ENCODE results near the gene RAD23B.

RAD23B gene

GRCh38 chr9:107322643-107323042 is 39.6 kb downstream of the RAD23B start:
- H3K36me3 ChIP-seq (ENCODE audit: control insufficient read depth, insufficient read depth, low read length) = peaks cover 6% of the 10 kb centered on the region
- TF ChIP-seq, protein P1, sequence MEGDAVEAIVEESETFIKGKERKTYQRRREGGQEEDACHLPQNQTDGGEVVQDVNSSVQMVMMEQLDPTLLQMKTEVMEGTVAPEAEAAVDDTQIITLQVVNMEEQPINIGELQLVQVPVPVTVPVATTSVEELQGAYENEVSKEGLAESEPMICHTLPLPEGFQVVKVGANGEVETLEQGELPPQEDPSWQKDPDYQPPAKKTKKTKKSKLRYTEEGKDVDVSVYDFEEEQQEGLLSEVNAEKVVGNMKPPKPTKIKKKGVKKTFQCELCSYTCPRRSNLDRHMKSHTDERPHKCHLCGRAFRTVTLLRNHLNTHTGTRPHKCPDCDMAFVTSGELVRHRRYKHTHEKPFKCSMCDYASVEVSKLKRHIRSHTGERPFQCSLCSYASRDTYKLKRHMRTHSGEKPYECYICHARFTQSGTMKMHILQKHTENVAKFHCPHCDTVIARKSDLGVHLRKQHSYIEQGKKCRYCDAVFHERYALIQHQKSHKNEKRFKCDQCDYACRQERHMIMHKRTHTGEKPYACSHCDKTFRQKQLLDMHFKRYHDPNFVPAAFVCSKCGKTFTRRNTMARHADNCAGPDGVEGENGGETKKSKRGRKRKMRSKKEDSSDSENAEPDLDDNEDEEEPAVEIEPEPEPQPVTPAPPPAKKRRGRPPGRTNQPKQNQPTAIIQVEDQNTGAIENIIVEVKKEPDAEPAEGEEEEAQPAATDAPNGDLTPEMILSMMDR (IDR thresholded peaks at IDR 0.05; ENCODE audit: insufficient read depth, low read length, poor library complexity, severe bottlenecking) = no peak

GRCh38 chr9:107323836-107324585 is 40.9 kb downstream of the RAD23B start:
- H3K36me3 ChIP-seq (ENCODE audit: control insufficient read depth, insufficient read depth, low read length) = peaks cover 10% of the 10 kb centered on the region
- DNase-seq (ENCODE audit: extremely low read depth, insufficient read length) = no peak

More at GRCh38 chr9:107322643-107323042, 39.6 kb downstream of the RAD23B start:
- no peak for DNase-seq (ENCODE audit: extremely low read depth, insufficient read length)
- Histone ChIP-seq H3K4me3 (replicated peaks; ENCODE audit: low read depth, low read length) (no peak overlapping the region), H3K27me3 (replicated peaks; ENCODE audit: control insufficient read depth, insufficient read depth, low read length) (no peaks in the 10 kb centered on the region)

GRCh38 chr9:107325842-107326241 is 42.8 kb downstream of the RAD23B start:
- no peak overlapping the region for H3K4me3 ChIP-seq (replicated peaks; ENCODE audit: low read depth, low read length)
- no peak for DNase-seq (ENCODE audit: extremely low read depth, insufficient read length)
- H3K27me3 ChIP-seq (replicated peaks; ENCODE audit: control insufficient read depth, insufficient read depth, low read length) = no peaks in the 10 kb centered on the region
- TF ChIP-seq, protein P1 (IDR thresholded peaks at IDR 0.05; ENCODE audit: insufficient read depth, low read length, poor library complexity, severe bottlenecking) = no peak
- peaks cover 13% of the 10 kb centered on the region for H3K36me3 ChIP-seq (ENCODE audit: control insufficient read depth, insufficient read depth, low read length)

More at GRCh38 chr9:107323836-107324585, 40.9 kb downstream of the RAD23B start:
- TF ChIP-seq, protein P1 (IDR thresholded peaks at IDR 0.05; ENCODE audit: insufficient read depth, low read length, poor library complexity, severe bottlenecking) = no peak
- no peaks in the 10 kb centered on the region for H3K27me3 ChIP-seq (replicated peaks; ENCODE audit: control insufficient read depth, insufficient read depth, low read length)
- H3K4me3 ChIP-seq (replicated peaks; ENCODE audit: low read depth, low read length) = no peak overlapping the region

DNA sequence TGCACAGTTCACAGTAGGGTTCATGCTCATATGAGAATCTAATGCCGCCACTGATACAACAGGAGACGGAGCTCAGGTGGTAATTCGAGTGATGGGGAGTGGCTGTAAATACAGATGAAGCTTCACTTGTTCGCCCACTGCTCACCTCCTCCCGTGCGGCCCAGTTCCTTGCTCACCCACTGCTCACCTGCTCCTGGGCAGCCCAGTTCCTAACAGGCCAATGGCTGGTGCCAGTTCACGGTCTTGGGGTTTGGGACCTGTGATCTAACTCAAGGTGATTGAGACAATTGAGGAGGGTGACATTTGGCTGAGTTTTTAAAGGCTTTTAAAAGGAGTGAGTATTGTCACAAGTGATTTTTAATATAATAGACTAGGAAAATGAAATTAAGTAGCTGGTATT is 45.4 kb downstream of the RAD23B start:
- peaks cover 13% of the 10 kb centered on the region for H3K36me3 ChIP-seq (ENCODE audit: control insufficient read depth, insufficient read depth, low read length)
- TF ChIP-seq, protein P1 (IDR thresholded peaks at IDR 0.05; ENCODE audit: insufficient read depth, low read length, poor library complexity, severe bottlenecking) = no peak
- no peak for DNase-seq (ENCODE audit: extremely low read depth, insufficient read length)
- no peak overlapping the region for H3K4me3 ChIP-seq (replicated peaks; ENCODE audit: low read depth, low read length)
- H3K27me3 ChIP-seq (replicated peaks; ENCODE audit: control insufficient read depth, insufficient read depth, low read length) = no peaks in the 10 kb centered on the region

- H3K36me3 ChIP-seq (ENCODE audit: control insufficient read depth, insufficient read depth, low read length) = peaks cover 19% of the 10 kb centered on the region
- no peak overlapping the region for H3K4me3 ChIP-seq (replicated peaks; ENCODE audit: low read depth, low read length)
- H3K27me3 ChIP-seq (replicated peaks; ENCODE audit: control insufficient read depth, insufficient read depth, low read length) = no peaks in the 10 kb centered on the region
- TF ChIP-seq, protein P1 (IDR thresholded peaks at IDR 0.05; ENCODE audit: insufficient read depth, low read length, poor library complexity, severe bottlenecking) = no peak
- no peak for DNase-seq (ENCODE audit: extremely low read depth, insufficient read length)
Measured at GRCh38 chr9:107330420-107330819, 47.3 kb downstream of the RAD23B start.

Data from GM06990 (cell line).